ENCODE results near the gene TMEM255B.

DNA sequence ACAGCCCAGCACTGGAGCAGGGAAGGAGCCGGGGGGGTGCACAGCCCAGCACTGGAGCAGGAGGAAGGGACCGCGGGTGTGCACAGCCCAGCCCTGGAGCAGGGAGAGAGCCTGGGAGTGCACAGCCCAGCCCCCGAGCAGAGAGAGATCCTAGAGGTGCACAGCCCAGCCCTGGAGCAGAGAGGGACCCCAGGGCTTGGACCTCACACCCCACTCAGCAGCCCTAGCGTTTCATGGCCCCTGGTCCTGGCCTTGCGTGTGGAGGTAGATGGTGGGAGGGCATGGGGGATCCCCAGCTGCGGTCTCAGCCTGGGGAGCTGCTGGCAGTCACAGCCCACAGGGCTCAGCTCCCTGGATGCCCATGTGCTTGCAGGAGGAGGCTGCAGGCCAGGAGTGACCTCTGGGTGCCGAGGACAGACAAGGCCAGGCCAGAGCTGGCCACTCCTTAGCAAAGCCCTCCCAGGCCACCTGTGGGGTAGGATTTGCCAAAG lies 79.7 kb downstream of the TMEM255B start:
- TF ChIP-seq, protein P1, sequence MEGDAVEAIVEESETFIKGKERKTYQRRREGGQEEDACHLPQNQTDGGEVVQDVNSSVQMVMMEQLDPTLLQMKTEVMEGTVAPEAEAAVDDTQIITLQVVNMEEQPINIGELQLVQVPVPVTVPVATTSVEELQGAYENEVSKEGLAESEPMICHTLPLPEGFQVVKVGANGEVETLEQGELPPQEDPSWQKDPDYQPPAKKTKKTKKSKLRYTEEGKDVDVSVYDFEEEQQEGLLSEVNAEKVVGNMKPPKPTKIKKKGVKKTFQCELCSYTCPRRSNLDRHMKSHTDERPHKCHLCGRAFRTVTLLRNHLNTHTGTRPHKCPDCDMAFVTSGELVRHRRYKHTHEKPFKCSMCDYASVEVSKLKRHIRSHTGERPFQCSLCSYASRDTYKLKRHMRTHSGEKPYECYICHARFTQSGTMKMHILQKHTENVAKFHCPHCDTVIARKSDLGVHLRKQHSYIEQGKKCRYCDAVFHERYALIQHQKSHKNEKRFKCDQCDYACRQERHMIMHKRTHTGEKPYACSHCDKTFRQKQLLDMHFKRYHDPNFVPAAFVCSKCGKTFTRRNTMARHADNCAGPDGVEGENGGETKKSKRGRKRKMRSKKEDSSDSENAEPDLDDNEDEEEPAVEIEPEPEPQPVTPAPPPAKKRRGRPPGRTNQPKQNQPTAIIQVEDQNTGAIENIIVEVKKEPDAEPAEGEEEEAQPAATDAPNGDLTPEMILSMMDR (IDR thresholded peaks at IDR 0.05), result no peak
- TF ChIP-seq SIN3A (IDR thresholded peaks at IDR 0.05; ENCODE audit: borderline replicate concordance, insufficient read depth, low read depth, low read length) (no peak), TCF7L2 (IDR thresholded peaks at IDR 0.05; ENCODE audit: low read depth, low read length) (no peak)

All from Panc1 (cell line).